Prostate gland (tissue), 2 donors: ENCODE measurements around the gene PPP1R36. TPM values are rescaled to one million over a fixed set of nuclear protein-coding genes. Genes with fewer than 3 reads are reported as not detected.
"Not testable (repeated sequence)": the region's sequence is repeated elsewhere in the genome, so short reads cannot be mapped to it uniquely, and the experiment has no call there.

Experiments
- DNase-seq: peaks from one replicate; pipeline ENCODE4 v3.0.0-alpha.2; 2019; ENCODE audit warnings: low spot score
- H3K27ac ChIP-seq, 2 donors: fragments of 200-600 bp; sonication (generic); 2 replicates each; pipeline ENCODE4 v1.5.1; 2017 to 2019
- H3K27me3 ChIP-seq: fragments of 200-600 bp; sonication (generic); replicated peaks from 2 replicates; pipeline ENCODE4 v1.5.1; 2019; ENCODE audit not compliant: insufficient read depth
- H3K36me3 ChIP-seq, 2 donors: fragments of 200-600 bp; sonication (generic); 1 replicate in 1 of 2; 2 replicates in 1 of 2; pipeline versions ENCODE4 v1.5.1 to v1.8.1; 2017 to 2019
- H3K4me1 ChIP-seq: fragments of 200-600 bp; sonication (generic); replicated peaks from 2 replicates; pipeline ENCODE4 v1.5.1; 2019
- H3K4me3 ChIP-seq, 2 donors: fragments of 200-600 bp; sonication (generic); 2 replicates each; pipeline ENCODE4 v1.5.1; 2017 to 2019
- H3K9me3 ChIP-seq: fragments of 200-600 bp; sonication (generic); 2 replicates; pipeline ENCODE4 v1.5.1; 2017
- POLR2A ChIP-seq: fragments of 450-650 bp; IDR thresholded peaks from one replicate; pipeline ENCODE4 v1.6.1; 2016; ENCODE audit warnings: antibody characterized with exemption, mild to moderate bottlenecking
- POLR2AphosphoS5 ChIP-seq: sonication (generic); formaldehyde crosslinking; IDR thresholded peaks from one replicate; pipeline ENCODE4 v1.6.1; 2017; ENCODE audit warnings: antibody characterized with exemption
- WGBS: methylation state at CpG from one replicate; pipeline ENCODE4 v1.1.5; 2018; 5-methylcytosine and 5-hydroxymethylcytosine counted together
- intact Hi-C: fragments of 100-400 bp; cut with DNase I; formaldehyde crosslinking; loops from one replicate; pipeline ENCODE4 v1.14.2; 2022
- total RNA-seq, 2 donors: library from RNA; depleted of rRNA; stranded (reverse); fragments of >200 nt; gene quantifications; one replicate each; pipeline ENCODE4 v1.1.0, GENCODE V29; 2016
- TF ChIP-seq, protein P1 (sequence below), 4 experiments: fragments of 200-600 bp in 2 of 4; fragments of 450-650 bp in 2 of 4; sonication (generic) in 2 of 4; IDR thresholded peaks; 1 replicate in 3 of 4; 2 replicates in 1 of 4; pipeline ENCODE4 v1.5.1; 2016 to 2019; ENCODE audit warnings: antibody characterized with exemption in 4 of 4, mild to moderate bottlenecking in 2 of 4, moderate library complexity in 2 of 4

Gene PPP1R36
- total RNA-seq, 2 donors from 2014 or later: 2.0 to 8.6 TPM

- WGBS: 80% methylated on average over 5 of the region's 5 CpGs
- intact Hi-C loops: no loop called here
- TF ChIP-seq POLR2AphosphoS5 (no peak), POLR2A (no peak)
- TF ChIP-seq, protein P1, sequence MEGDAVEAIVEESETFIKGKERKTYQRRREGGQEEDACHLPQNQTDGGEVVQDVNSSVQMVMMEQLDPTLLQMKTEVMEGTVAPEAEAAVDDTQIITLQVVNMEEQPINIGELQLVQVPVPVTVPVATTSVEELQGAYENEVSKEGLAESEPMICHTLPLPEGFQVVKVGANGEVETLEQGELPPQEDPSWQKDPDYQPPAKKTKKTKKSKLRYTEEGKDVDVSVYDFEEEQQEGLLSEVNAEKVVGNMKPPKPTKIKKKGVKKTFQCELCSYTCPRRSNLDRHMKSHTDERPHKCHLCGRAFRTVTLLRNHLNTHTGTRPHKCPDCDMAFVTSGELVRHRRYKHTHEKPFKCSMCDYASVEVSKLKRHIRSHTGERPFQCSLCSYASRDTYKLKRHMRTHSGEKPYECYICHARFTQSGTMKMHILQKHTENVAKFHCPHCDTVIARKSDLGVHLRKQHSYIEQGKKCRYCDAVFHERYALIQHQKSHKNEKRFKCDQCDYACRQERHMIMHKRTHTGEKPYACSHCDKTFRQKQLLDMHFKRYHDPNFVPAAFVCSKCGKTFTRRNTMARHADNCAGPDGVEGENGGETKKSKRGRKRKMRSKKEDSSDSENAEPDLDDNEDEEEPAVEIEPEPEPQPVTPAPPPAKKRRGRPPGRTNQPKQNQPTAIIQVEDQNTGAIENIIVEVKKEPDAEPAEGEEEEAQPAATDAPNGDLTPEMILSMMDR (IDR thresholded peaks at IDR 0.05): no peak
- H3K9me3 ChIP-seq: no peaks in the 10 kb centered on the region
- H3K27me3 ChIP-seq: no peaks in the 10 kb centered on the region
- H3K4me1 ChIP-seq: no peaks in the 10 kb centered on the region
- no peak for DNase-seq
- no peak overlapping the region for H3K27ac ChIP-seq
- H3K36me3 ChIP-seq: no peaks in the 10 kb centered on the region
- H3K4me3 ChIP-seq: no peak overlapping the region
Measured at GRCh38 chr14:64544607-64545312, 5.0 kb upstream of the PPP1R36 start.

- Histone ChIP-seq H3K27me3 (no peaks in the 10 kb centered on the region), H3K4me1 (no peaks in the 10 kb centered on the region), H3K4me3 (no peak overlapping the region), H3K27ac (no peak overlapping the region), H3K9me3 (no peaks in the 10 kb centered on the region), H3K36me3 (no peaks in the 10 kb centered on the region)
- no peak for DNase-seq
- TF ChIP-seq POLR2A (no peak), POLR2AphosphoS5 (no peak)
- TF ChIP-seq, protein P1 (IDR thresholded peaks at IDR 0.05): no peak
- 97% methylated on average over 1 of the region's 1 CpG for WGBS
- intact Hi-C loops: no loop called here
Measured at GRCh38 chr14:64549016-64549415, 745 bp upstream of the PPP1R36 start.

GRCh38 chr14:64550621-64551333 is 1.0 kb downstream of the PPP1R36 start:
- H3K4me3 ChIP-seq: no peak overlapping the region
- intact Hi-C loops: no loop called here

DNA sequence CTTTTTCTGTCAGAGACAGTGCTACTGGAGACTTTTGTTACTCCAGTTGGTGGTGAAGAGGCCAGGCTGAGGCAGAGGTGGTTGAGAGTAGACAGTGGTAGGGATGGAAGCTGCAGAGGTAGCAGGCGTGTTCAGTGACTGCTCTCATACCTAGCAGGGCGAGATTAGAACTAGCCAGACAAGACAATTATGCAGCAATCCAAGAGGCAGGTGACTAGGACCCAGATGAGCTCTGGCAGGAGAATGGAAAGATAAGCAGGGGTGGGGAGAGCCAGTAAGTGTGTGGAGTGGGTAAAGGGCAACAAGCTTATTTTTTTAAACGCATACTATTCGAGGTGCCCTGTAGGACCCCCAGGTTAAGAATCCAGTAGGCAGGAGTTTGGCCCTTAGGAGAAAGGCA is 4.8 kb downstream of the PPP1R36 start:
- WGBS: 80% methylated on average over 4 of the region's 4 CpGs
- Histone ChIP-seq H3K27me3 (no peaks in the 10 kb centered on the region), H3K9me3 (no peaks in the 10 kb centered on the region), H3K4me3 (no peak overlapping the region), H3K36me3 (no peaks in the 10 kb centered on the region), H3K4me1 (no peaks in the 10 kb centered on the region), H3K27ac (no peak overlapping the region)
- intact Hi-C loops: no loop called here
- DNase-seq: no peak
- TF ChIP-seq POLR2AphosphoS5: no peak

More at GRCh38 chr14:64550621-64551333, 1.0 kb downstream of the PPP1R36 start:
- H3K9me3 ChIP-seq: no peaks in the 10 kb centered on the region
- no peaks in the 10 kb centered on the region for H3K36me3 ChIP-seq
- H3K4me1 ChIP-seq: no peaks in the 10 kb centered on the region
- TF ChIP-seq POLR2A: no peak
- TF ChIP-seq, protein P1 (IDR thresholded peaks at IDR 0.05): no peak
- no peak for TF ChIP-seq POLR2AphosphoS5
- WGBS: 51% methylated on average over 7 of the region's 7 CpGs
- H3K27ac ChIP-seq: no peak overlapping the region
- H3K27me3 ChIP-seq: no peaks in the 10 kb centered on the region
- no peak for DNase-seq

DNA sequence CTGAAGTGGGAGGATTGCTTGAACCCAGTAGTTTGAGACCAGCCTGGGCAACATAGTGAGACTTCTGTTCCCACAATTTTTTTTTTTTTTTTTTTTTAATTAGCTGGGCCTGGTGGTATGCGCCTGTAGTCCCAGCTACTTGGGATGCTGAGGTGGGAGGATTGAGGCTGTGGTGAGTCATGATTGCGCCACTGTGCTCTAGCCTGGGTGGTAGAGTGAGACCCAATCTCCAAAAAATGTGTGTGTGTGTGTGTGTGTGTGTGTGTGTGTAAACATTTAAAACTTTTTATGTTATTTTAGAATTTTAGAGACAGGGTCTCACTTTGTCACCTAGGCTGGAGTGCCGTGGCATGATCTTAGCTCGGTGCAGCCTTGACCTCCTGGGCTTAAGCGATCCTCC is 6.8 kb downstream of the PPP1R36 start:
- no peak for DNase-seq
- H3K9me3 ChIP-seq: no peaks in the 10 kb centered on the region
- no peak overlapping the region for H3K4me3 ChIP-seq
- H3K36me3 ChIP-seq: no peaks in the 10 kb centered on the region
- H3K4me1 ChIP-seq: no peaks in the 10 kb centered on the region
- no peak overlapping the region for H3K27ac ChIP-seq
- intact Hi-C loops: no loop called here
- TF ChIP-seq POLR2AphosphoS5 (no peak), POLR2A (no peak)
- TF ChIP-seq, protein P1 (IDR thresholded peaks at IDR 0.05): no peak
- WGBS: 97% methylated on average over 5 of the region's 5 CpGs
- no peaks in the 10 kb centered on the region for H3K27me3 ChIP-seq

DNA sequence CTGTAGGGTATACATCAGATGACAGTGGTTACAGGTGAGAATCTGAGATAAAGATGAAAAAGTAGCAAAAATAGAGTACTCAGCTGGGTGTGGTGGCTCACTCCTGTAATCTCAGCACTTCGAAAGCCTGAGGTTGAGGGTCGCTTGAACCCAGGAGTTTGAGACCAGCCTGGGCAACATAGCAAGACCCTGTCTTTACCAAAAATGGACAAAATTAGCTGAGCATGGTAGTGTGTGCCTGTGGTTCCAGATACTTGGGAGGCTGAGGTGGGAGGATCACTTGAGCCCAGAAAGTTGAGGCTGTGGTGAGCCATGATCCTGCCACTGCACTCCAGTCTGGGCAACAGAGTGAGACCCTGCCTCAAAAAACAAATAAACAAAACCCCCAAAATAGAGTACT is 8.5 kb downstream of the PPP1R36 start:
- H3K27ac ChIP-seq, H3K9me3 ChIP-seq, DNase-seq, intact Hi-C loops, H3K4me3 ChIP-seq, H3K27me3 ChIP-seq, H3K36me3 ChIP-seq, H3K4me1 ChIP-seq: not testable (repeated sequence)
- 100% methylated on average over 2 of the region's 2 CpGs for WGBS
